C4-2B (cell line): ENCODE measurements around the gene CCHCR1.

ENCODE experiments used
- CTCF ChIP-seq: fragments of 450-650 bp; conservative IDR thresholded peaks from 2 replicates; pipeline ENCODE4 v1.5.1; 2017; ENCODE audit warnings: mild to moderate bottlenecking
- ZFX ChIP-seq: fragments of 450-650 bp; IDR thresholded peaks from 2 replicates; pipeline ENCODE4 v1.6.1; 2017

DNA sequence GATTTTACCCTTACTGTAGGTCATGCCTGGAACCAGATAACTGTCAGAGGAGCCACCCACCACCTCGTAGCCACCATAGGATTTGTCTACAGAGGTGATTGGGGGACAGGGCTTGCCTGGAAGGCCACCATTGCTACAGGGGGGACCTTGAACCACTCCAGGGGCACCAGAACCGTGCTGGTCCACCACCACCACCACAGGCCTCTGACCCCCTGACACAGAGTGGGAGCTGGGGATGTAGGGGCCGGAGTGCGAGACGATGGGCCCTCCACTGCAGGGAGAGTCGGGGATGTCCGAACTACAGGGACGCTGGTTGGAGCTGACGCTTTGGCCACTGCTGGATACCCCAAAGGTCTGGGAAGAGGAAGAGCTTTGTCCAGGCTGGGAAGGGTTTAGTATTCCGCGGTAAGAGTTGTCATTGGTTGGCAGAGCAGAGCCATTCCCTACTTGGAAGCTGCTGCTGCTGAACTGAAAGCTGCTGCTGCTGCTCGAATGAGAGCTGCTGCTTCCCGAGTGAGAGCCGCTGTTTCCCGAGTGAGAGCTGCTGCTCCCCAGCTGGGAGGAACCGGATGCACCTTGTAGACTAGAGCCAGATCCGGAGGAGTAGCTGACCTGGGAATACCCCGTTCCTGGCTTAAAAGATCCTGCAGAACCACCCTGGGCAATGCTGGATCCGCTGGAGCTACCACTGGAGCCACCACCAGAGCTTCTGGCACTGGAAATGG lies 40.8 kb downstream of the CCHCR1 start:
- TF ChIP-seq CTCF (no peak), ZFX (no peak)
